Esophagus muscularis mucosa (tissue), 4 donors: ENCODE data around the gene HEMGN. TPM values are rescaled to one million over a fixed set of nuclear protein-coding genes. Genes with fewer than 3 reads are reported as not detected.

ENCODE experiments used
- DNase-seq: peaks from one replicate; pipeline ENCODE4 v3.0.0-alpha.2; 2017; ENCODE audit errors: extremely low spot score
- H3K27ac ChIP-seq, 4 donors: fragments of 200-600 bp; sonication (generic); replicated peaks in 1 of 4; 1 replicate in 3 of 4; 2 replicates in 1 of 4; pipeline ENCODE4 v1.5.1; 2016 to 2019; ENCODE audit warnings: mild to moderate bottlenecking in 1 of 4
- H3K27me3 ChIP-seq, 4 donors: fragments of 200-600 bp; sonication (generic); one replicate each; pipeline versions ENCODE4 v1.5.1 to v1.6.0; 2016 to 2019
- H3K36me3 ChIP-seq, 4 donors: fragments of 200-600 bp; sonication (generic); one replicate each; pipeline ENCODE4 v1.5.1; 2016 to 2019
- H3K4me1 ChIP-seq, 4 donors: fragments of 200-600 bp; sonication (generic); one replicate each; pipeline ENCODE4 v1.5.1; 2016 to 2019
- H3K4me3 ChIP-seq, 4 donors: fragments of 200-600 bp; sonication (generic); 1 replicate in 2 of 4; 2 replicates in 2 of 4; pipeline ENCODE4 v1.5.1; 2016 to 2019; ENCODE audit warnings: mild to moderate bottlenecking in 4 of 4, moderate library complexity in 1 of 4
- H3K9me3 ChIP-seq, 4 donors: fragments of 200-600 bp; sonication (generic); 1 replicate in 3 of 4; 2 replicates in 1 of 4; pipeline ENCODE4 v1.5.1; 2016 to 2019
- CTCF ChIP-seq, 3 experiments: fragments of 200-600 bp in 2 of 3; fragments of 450-650 bp in 1 of 3; sonication (generic) in 2 of 3; IDR thresholded peaks; one replicate each; pipeline ENCODE4 v1.5.1; 2017 to 2019; ENCODE audit warnings: antibody characterized with exemption in 3 of 3, mild to moderate bottlenecking in 2 of 3, moderate library complexity in 1 of 3
- EP300 ChIP-seq: sonication (generic); formaldehyde crosslinking; IDR thresholded peaks from one replicate; pipeline ENCODE4 v1.6.1; 2017; ENCODE audit warnings: antibody characterized with exemption
- POLR2A ChIP-seq: fragments of 450-650 bp; IDR thresholded peaks from one replicate; pipeline ENCODE4 v1.6.1; 2017; ENCODE audit warnings: antibody characterized with exemption, moderate library complexity, mild to moderate bottlenecking, low read depth
- POLR2AphosphoS5 ChIP-seq, 2 donors: sonication (generic); formaldehyde crosslinking; IDR thresholded peaks; one replicate each; pipeline ENCODE4 v1.6.1; 2017; ENCODE audit warnings: antibody characterized with exemption in 2 of 2
- WGBS: methylation state at CpG from one replicate; pipeline ENCODE4 v1.1.5; 2018; 5-methylcytosine and 5-hydroxymethylcytosine counted together
- intact Hi-C: fragments of 100-400 bp; cut with DNase I; formaldehyde crosslinking; loops from one replicate; pipeline ENCODE4 v1.15.1; 2023
- total RNA-seq, 4 donors: library from RNA; depleted of rRNA; stranded (reverse); fragments of >200 nt; gene quantifications; one replicate each; pipeline versions ENCODE4 v1.1.0 to v1.2.1, GENCODE V29; 2016

The HEMGN gene
- total RNA-seq, 4 donors from 2014 or later: 1.2 TPM; not detected in 3

DNA sequence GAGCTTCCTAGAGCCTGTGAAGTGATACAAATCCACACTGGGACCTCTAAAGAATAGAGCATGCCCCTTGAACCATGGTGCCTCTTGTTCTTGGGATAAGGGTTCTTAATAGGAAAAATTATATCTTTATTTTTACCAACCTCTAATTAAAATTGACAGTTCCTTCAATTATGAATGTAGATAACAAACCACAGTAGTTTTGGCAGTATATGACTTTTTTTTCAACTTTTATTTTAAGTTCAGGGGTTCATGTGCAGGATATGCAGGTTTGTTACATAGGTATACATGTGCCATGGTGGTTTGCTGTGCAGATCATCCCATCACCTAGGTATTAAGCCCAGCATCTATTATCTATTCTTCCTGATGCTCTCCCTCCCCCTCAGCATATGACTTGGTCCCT is 974 bp downstream of the HEMGN start:
- peaks cover 0 to 44% (median 2%) of the 10 kb centered on the region in 4 donors for H3K27me3 ChIP-seq
- no peaks in the 10 kb centered on the region for H3K36me3 ChIP-seq
- DNase-seq: no peak
- no peak for TF ChIP-seq EP300
- no peak for TF ChIP-seq POLR2A
- no peaks in the 10 kb centered on the region for H3K9me3 ChIP-seq
- intact Hi-C loops: no loop called here
- no peak overlapping the region for H3K27ac ChIP-seq
- H3K4me1 ChIP-seq: no peaks in the 10 kb centered on the region
- H3K4me3 ChIP-seq: no peak overlapping the region

- no peak for TF ChIP-seq CTCF (IDR thresholded peaks at IDR 0.05)
- TF ChIP-seq POLR2AphosphoS5 (IDR thresholded peaks at IDR 0.05): no peak
- TF ChIP-seq EP300: no peak
- TF ChIP-seq POLR2A: no peak
- peaks cover 0 to 60% (median 5%) of the 10 kb centered on the region in 4 donors for H3K27me3 ChIP-seq
Measured at GRCh38 chr9:97935276-97935675, 2.7 kb downstream of the HEMGN start.

DNA sequence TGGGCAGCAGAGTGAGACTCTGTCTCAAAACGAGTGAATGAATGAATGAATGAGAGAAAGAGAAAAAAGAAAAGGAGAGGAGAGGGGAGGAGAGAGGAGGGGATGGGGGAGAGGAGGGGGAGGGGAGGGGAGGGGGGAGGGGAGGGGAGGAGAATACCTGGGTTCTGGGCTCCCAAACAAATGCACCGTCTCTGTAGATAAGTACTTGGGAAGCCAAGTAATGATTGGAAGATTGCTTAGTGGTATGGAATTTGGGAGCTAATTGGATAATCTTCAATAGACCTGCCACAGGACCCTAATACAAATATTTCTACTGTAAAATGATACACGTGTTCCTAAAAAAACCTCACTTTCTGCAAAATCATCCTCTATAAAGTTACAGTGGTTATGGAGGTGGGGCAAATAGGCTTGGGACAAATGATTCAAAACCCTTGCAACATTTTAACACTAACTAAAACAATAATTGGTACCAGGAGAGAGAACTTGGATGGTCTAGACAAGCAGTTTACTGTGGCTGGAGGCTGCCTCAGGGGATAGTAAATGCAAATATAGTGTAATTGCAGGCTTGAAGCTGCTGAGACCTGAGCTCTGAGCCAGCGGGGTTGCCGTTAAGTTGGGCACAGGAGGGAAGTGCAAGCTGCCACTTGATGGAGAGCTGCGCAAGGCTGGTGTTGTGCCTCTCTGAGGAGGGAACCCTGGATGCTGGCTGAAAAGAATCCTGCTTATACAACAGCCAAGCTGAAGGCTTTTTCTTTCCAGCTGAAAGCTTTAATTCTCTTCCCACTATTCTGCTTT is 3.5 kb downstream of the HEMGN start:
- no peaks in the 10 kb centered on the region for H3K9me3 ChIP-seq
- no peak overlapping the region for H3K4me3 ChIP-seq
- no peaks in the 10 kb centered on the region for H3K4me1 ChIP-seq
- H3K27me3 ChIP-seq: peaks cover 0 to 60% (median 5%) of the 10 kb centered on the region in 4 donors
- H3K27ac ChIP-seq: no peak overlapping the region
- WGBS: 30% methylated on average over 6 of the region's 6 CpGs
- intact Hi-C loops: no loop called here
- no peaks in the 10 kb centered on the region for H3K36me3 ChIP-seq
- TF ChIP-seq CTCF (IDR thresholded peaks at IDR 0.05) (no peak), POLR2A (no peak), EP300 (no peak), POLR2AphosphoS5 (IDR thresholded peaks at IDR 0.05) (no peak)
- DNase-seq: no peak

More at GRCh38 chr9:97935276-97935675, 2.7 kb downstream of the HEMGN start:
- H3K27ac ChIP-seq: no peak overlapping the region
- no peak for DNase-seq
- no peak overlapping the region for H3K4me3 ChIP-seq
- no peaks in the 10 kb centered on the region for H3K4me1 ChIP-seq
- 75% methylated on average over 1 of the region's 1 CpG for WGBS
- H3K9me3 ChIP-seq: no peaks in the 10 kb centered on the region
- H3K36me3 ChIP-seq: no peaks in the 10 kb centered on the region
- intact Hi-C loops: no loop called here

- 67% methylated on average over 4 of the region's 4 CpGs for WGBS
- Histone ChIP-seq H3K9me3 (no peaks in the 10 kb centered on the region), H3K27me3 (peaks cover 0 to 68% (median 5%) of the 10 kb centered on the region in 4 donors), H3K36me3 (no peaks in the 10 kb centered on the region), H3K4me1 (no peaks in the 10 kb centered on the region), H3K27ac (no peak overlapping the region), H3K4me3 (no peak overlapping the region)
- TF ChIP-seq POLR2A (no peak), EP300 (no peak), CTCF (IDR thresholded peaks at IDR 0.05) (no peak), POLR2AphosphoS5 (IDR thresholded peaks at IDR 0.05) (no peak)
- intact Hi-C loops: no loop called here
- DNase-seq: no peak
Measured at GRCh38 chr9:97933297-97933998, 4.5 kb downstream of the HEMGN start.

GRCh38 chr9:97930972-97931371 is 7.0 kb downstream of the HEMGN start:
- H3K27ac ChIP-seq: no peak overlapping the region
- TF ChIP-seq POLR2A (no peak), CTCF (IDR thresholded peaks at IDR 0.05) (no peak), EP300 (no peak), POLR2AphosphoS5 (IDR thresholded peaks at IDR 0.05) (no peak)
- H3K4me3 ChIP-seq: no peak overlapping the region
- DNase-seq: no peak
- 46% methylated on average over 3 of the region's 3 CpGs for WGBS
- H3K4me1 ChIP-seq: no peaks in the 10 kb centered on the region
- no peaks in the 10 kb centered on the region for H3K9me3 ChIP-seq
- H3K27me3 ChIP-seq: peaks cover 0 to 69% (median 5%) of the 10 kb centered on the region in 4 donors
- no peaks in the 10 kb centered on the region for H3K36me3 ChIP-seq
- intact Hi-C loops: no loop called here
